ENCODE results near the gene SIK1. TPM values are rescaled to one million over a fixed set of nuclear protein-coding genes. Genes with fewer than 3 reads are reported as not detected.
"Not testable (repeated sequence)": the region's sequence is repeated elsewhere in the genome, so short reads cannot be mapped to it uniquely, and the experiment has no call there.

SIK1 gene
- total RNA-seq, 1 donor from 2014 or later = 0.47 TPM

GRCh38 chr21:43439316-43440075 is 12.6 kb upstream of the SIK1 start:
- DNase-seq = not testable (repeated sequence)

- DNase-seq = not testable (repeated sequence)
Measured at GRCh38 chr21:43436272-43436671, 9.3 kb upstream of the SIK1 start.

GRCh38 chr21:43433340-43434136 is 6.6 kb upstream of the SIK1 start:
- not testable (repeated sequence) for DNase-seq

- DNase-seq = not testable (repeated sequence)
Measured at GRCh38 chr21:43430830-43431416, 4.0 kb upstream of the SIK1 start.

GRCh38 chr21:43428964-43429363 is 2.0 kb upstream of the SIK1 start:
- not testable (repeated sequence) for DNase-seq

- not testable (repeated sequence) for DNase-seq
Measured at GRCh38 chr21:43427242-43427559, 270 bp upstream of the SIK1 start.

- not testable (repeated sequence) for DNase-seq
Measured at GRCh38 chr21:43426004-43426403, 927 bp downstream of the SIK1 start.

GRCh38 chr21:43419475-43419874 is 7.5 kb downstream of the SIK1 start:
- DNase-seq = not testable (repeated sequence)

GRCh38 chr21:43414576-43414975 is 12.4 kb downstream of the SIK1 start:
- not testable (repeated sequence) for DNase-seq

- DNase-seq = not testable (repeated sequence)
Measured at GRCh38 chr21:43412020-43412788, 14.7 kb downstream of the SIK1 start.

- DNase-seq = not testable (repeated sequence)
Measured at GRCh38 chr21:43410456-43411068, 16.4 kb downstream of the SIK1 start.

GRCh38 chr21:43407139-43407538 is 19.8 kb downstream of the SIK1 start:
- not testable (repeated sequence) for DNase-seq

- DNase-seq = not testable (repeated sequence)
Measured at GRCh38 chr21:43404450-43404849, 22.5 kb downstream of the SIK1 start.

- DNase-seq = not testable (repeated sequence)
Measured at GRCh38 chr21:43403651-43404430, 23.1 kb downstream of the SIK1 start.

GRCh38 chr21:43401125-43401524 is 25.8 kb downstream of the SIK1 start:
- DNase-seq = not testable (repeated sequence)

- DNase-seq = not testable (repeated sequence)
Measured at GRCh38 chr21:43399595-43400015, 27.3 kb downstream of the SIK1 start.

- not testable (repeated sequence) for DNase-seq
Measured at GRCh38 chr21:43399136-43399535, 27.8 kb downstream of the SIK1 start.

- not testable (repeated sequence) for DNase-seq
Measured at GRCh38 chr21:43398533-43398932, 28.4 kb downstream of the SIK1 start.

GRCh38 chr21:43398000-43398399 is 28.9 kb downstream of the SIK1 start:
- not testable (repeated sequence) for DNase-seq

- DNase-seq = not testable (repeated sequence)
Measured at GRCh38 chr21:43397439-43397808, 29.5 kb downstream of the SIK1 start.
